ENCODE results near the gene ARFGEF3. TPM values are rescaled to one million over a fixed set of nuclear protein-coding genes. Genes with fewer than 3 reads are reported as not detected.

Gene ARFGEF3
- total and polyA plus RNA-seq, 4 donors = 0.06 to 0.33 (median 0.16) TPM

DNA sequence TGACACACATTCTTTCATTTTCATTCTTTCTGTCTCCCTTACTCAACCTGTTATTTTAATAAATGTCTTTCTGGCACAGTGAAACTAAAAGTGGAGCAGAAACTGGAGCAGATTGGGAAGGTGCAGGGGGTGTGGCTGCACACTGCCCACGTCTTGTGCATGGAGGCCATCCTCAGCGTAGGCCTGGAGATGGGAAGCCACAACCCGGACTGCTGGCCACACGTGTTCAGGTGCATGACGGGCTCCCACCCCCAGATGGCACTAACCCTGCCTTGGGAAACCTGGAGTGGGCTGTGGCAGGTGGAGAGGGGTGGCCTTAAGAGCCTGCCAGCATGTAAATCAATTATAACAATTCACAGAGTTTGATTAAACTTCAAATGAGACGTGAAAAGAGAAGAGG, 128.0 kb downstream of the ARFGEF3 start:
- Histone ChIP-seq H3K27me3 (ENCODE audit: control insufficient read depth in 4 of 4, insufficient read depth in 4 of 4, low read length in 3 of 4) (no peaks in the 10 kb centered on the region), H3K9me3 (ENCODE audit: control insufficient read depth in 4 of 4, low read length in 3 of 4) (no peaks in the 10 kb centered on the region), H3K4me1 (ENCODE audit: control insufficient read depth in 4 of 4, insufficient read depth in 4 of 4, low read length in 3 of 4) (peaks cover 3 to 11% (median 3%) of the 10 kb centered on the region in 4 donors), H3K36me3 (ENCODE audit: control insufficient read depth in 4 of 4, insufficient read depth in 3 of 4, low read depth in 1 of 4, low read length in 3 of 4) (no peaks in the 10 kb centered on the region), H3K4me3 (ENCODE audit: low read depth in 1 of 3, low read length in 3 of 3) (no peak overlapping the region), H3K27ac (ENCODE audit: low read depth in 1 of 2, low read length in 2 of 2) (no peak overlapping the region), H3K9ac (ENCODE audit: low read depth in 1 of 2, low read length in 2 of 2) (no peak overlapping the region)
- peak; percentile 46 for DNase-seq (ENCODE audit: low spot score)
- WGBS = 28% methylated on average over 6 of the region's 6 CpGs
- TF ChIP-seq SP1 (IDR thresholded peaks at IDR 0.05) (no peak), GABPA (IDR thresholded peaks at IDR 0.05 in 1 of 2, conservative IDR thresholded peaks at IDR 0.05 in 1 of 2) (no peak), RXRA (IDR thresholded peaks at IDR 0.05) (no peak), EGR1 (IDR thresholded peaks at IDR 0.05; ENCODE audit: low read depth in 2 of 2) (no peak), NR2F2 (IDR thresholded peaks at IDR 0.05) (no peak), RAD21 (IDR thresholded peaks at IDR 0.05) (peak; percentile 73 to 84), HNF4G (IDR thresholded peaks at IDR 0.05) (no peak), FOXA1 (IDR thresholded peaks at IDR 0.05) (no peak), TAF1 (conservative IDR thresholded peaks at IDR 0.05) (no peak)
- TF ChIP-seq, protein P1, sequence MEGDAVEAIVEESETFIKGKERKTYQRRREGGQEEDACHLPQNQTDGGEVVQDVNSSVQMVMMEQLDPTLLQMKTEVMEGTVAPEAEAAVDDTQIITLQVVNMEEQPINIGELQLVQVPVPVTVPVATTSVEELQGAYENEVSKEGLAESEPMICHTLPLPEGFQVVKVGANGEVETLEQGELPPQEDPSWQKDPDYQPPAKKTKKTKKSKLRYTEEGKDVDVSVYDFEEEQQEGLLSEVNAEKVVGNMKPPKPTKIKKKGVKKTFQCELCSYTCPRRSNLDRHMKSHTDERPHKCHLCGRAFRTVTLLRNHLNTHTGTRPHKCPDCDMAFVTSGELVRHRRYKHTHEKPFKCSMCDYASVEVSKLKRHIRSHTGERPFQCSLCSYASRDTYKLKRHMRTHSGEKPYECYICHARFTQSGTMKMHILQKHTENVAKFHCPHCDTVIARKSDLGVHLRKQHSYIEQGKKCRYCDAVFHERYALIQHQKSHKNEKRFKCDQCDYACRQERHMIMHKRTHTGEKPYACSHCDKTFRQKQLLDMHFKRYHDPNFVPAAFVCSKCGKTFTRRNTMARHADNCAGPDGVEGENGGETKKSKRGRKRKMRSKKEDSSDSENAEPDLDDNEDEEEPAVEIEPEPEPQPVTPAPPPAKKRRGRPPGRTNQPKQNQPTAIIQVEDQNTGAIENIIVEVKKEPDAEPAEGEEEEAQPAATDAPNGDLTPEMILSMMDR (IDR thresholded peaks at IDR 0.05; ENCODE audit: low read depth, low read length, missing input control) = peak; percentile 54
- TF ChIP-seq, protein P2, sequence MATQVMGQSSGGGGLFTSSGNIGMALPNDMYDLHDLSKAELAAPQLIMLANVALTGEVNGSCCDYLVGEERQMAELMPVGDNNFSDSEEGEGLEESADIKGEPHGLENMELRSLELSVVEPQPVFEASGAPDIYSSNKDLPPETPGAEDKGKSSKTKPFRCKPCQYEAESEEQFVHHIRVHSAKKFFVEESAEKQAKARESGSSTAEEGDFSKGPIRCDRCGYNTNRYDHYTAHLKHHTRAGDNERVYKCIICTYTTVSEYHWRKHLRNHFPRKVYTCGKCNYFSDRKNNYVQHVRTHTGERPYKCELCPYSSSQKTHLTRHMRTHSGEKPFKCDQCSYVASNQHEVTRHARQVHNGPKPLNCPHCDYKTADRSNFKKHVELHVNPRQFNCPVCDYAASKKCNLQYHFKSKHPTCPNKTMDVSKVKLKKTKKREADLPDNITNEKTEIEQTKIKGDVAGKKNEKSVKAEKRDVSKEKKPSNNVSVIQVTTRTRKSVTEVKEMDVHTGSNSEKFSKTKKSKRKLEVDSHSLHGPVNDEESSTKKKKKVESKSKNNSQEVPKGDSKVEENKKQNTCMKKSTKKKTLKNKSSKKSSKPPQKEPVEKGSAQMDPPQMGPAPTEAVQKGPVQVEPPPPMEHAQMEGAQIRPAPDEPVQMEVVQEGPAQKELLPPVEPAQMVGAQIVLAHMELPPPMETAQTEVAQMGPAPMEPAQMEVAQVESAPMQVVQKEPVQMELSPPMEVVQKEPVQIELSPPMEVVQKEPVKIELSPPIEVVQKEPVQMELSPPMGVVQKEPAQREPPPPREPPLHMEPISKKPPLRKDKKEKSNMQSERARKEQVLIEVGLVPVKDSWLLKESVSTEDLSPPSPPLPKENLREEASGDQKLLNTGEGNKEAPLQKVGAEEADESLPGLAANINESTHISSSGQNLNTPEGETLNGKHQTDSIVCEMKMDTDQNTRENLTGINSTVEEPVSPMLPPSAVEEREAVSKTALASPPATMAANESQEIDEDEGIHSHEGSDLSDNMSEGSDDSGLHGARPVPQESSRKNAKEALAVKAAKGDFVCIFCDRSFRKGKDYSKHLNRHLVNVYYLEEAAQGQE (IDR thresholded peaks at IDR 0.05) = no peak
- TF ChIP-seq, protein P3, sequence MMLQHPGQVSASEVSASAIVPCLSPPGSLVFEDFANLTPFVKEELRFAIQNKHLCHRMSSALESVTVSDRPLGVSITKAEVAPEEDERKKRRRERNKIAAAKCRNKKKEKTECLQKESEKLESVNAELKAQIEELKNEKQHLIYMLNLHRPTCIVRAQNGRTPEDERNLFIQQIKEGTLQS (IDR thresholded peaks at IDR 0.05) = no peak
- TF ChIP-seq, protein P4, sequence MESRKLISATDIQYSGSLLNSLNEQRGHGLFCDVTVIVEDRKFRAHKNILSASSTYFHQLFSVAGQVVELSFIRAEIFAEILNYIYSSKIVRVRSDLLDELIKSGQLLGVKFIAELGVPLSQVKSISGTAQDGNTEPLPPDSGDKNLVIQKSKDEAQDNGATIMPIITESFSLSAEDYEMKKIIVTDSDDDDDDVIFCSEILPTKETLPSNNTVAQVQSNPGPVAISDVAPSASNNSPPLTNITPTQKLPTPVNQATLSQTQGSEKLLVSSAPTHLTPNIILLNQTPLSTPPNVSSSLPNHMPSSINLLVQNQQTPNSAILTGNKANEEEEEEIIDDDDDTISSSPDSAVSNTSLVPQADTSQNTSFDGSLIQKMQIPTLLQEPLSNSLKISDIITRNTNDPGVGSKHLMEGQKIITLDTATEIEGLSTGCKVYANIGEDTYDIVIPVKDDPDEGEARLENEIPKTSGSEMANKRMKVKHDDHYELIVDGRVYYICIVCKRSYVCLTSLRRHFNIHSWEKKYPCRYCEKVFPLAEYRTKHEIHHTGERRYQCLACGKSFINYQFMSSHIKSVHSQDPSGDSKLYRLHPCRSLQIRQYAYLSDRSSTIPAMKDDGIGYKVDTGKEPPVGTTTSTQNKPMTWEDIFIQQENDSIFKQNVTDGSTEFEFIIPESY (IDR thresholded peaks at IDR 0.05) = no peak

DNA sequence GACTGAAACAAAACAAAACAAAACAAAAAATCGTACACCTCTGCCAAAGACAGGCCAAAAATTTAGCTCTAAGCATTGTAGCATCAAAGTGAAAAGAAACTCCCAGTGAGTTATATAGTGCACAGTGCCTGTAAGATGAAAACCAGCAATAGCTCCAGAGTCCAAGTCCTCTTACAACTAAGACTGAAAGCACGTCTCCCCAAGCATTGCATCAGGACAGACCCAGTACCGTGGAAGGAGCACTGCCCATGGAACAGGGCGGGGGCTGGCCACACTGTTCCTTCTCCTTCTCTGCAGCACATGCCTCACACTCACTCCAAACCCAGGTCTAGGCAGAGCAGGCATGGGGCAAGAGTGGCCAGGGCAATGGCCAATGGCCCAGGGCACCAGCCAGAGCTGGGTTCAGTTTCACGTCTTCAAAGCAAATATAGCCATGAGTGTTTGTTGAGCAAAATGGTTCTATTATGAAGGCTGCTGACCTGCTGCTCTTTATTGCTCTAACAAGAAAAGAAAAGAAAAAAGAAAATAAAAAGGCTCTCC, 128.8 kb downstream of the ARFGEF3 start:
- Histone ChIP-seq H3K9me3 (ENCODE audit: control insufficient read depth in 4 of 4, low read length in 3 of 4) (no peaks in the 10 kb centered on the region), H3K4me3 (ENCODE audit: low read depth in 1 of 3, low read length in 3 of 3) (no peak overlapping the region), H3K27me3 (ENCODE audit: control insufficient read depth in 4 of 4, insufficient read depth in 4 of 4, low read length in 3 of 4) (no peaks in the 10 kb centered on the region), H3K9ac (ENCODE audit: low read depth in 1 of 2, low read length in 2 of 2) (no peak overlapping the region), H3K4me1 (ENCODE audit: control insufficient read depth in 4 of 4, insufficient read depth in 4 of 4, low read length in 3 of 4) (peaks cover 3 to 11% (median 3%) of the 10 kb centered on the region in 4 donors), H3K27ac (ENCODE audit: low read depth in 1 of 2, low read length in 2 of 2) (no peak overlapping the region), H3K36me3 (ENCODE audit: control insufficient read depth in 4 of 4, insufficient read depth in 3 of 4, low read depth in 1 of 4, low read length in 3 of 4) (no peaks in the 10 kb centered on the region)
- no peak for DNase-seq (ENCODE audit: low spot score)
- WGBS = 54% methylated on average over 5 of the region's 5 CpGs
- peak; percentile 18 to 44 for TF ChIP-seq RXRA (IDR thresholded peaks at IDR 0.05)
- TF ChIP-seq, protein P2 (IDR thresholded peaks at IDR 0.05) = no peak
- TF ChIP-seq, protein P1 (IDR thresholded peaks at IDR 0.05; ENCODE audit: low read depth, low read length, missing input control) = no peak
- TF ChIP-seq HNF4A (conservative IDR thresholded peaks at IDR 0.05) = peak in 1 of 2 donors; percentile 55
- peak; percentile 18 for TF ChIP-seq YY1 (IDR thresholded peaks at IDR 0.05)
- no peak for TF ChIP-seq GABPA (IDR thresholded peaks at IDR 0.05 in 1 of 2, conservative IDR thresholded peaks at IDR 0.05 in 1 of 2)
- TF ChIP-seq EGR1 (IDR thresholded peaks at IDR 0.05; ENCODE audit: low read depth in 2 of 2) = no peak
- no peak for TF ChIP-seq TAF1 (conservative IDR thresholded peaks at IDR 0.05)
